ENCODE data around the gene FCAMR.

GRCh38 chr1:206921772-206922265 is 48.4 kb downstream of the FCAMR start, which contains the start of gene FCMR:
- TF ChIP-seq POLR2A (IDR thresholded peaks at IDR 0.05; ENCODE audit: low read depth, low read length) (no peak), CTCF (conservative IDR thresholded peaks at IDR 0.05; ENCODE audit: low read depth, low read length) (no peak), USF2 (IDR thresholded peaks at IDR 0.05; ENCODE audit: low read depth, low read length) (no peak), FOS (IDR thresholded peaks at IDR 0.05; ENCODE audit: low read depth, low read length) (no peak), BHLHE40 (IDR thresholded peaks at IDR 0.05; ENCODE audit: low read depth, low read length) (no peak), RCOR1 (IDR thresholded peaks at IDR 0.05; ENCODE audit: insufficient replicate concordance, low read length) (no peak), RAD21 (IDR thresholded peaks at IDR 0.05; ENCODE audit: low read length) (no peak), MAFK (IDR thresholded peaks at IDR 0.05; ENCODE audit: low read depth, low read length) (no peak), SMC3 (IDR thresholded peaks at IDR 0.05; ENCODE audit: low read depth, low read length) (no peak)

Measured in IMR-90 (cell line).